Spinal cord (tissue), 10 donors: ENCODE measurements around the gene GPD1L. TPM values are rescaled to one million over a fixed set of nuclear protein-coding genes. Genes with fewer than 3 reads are reported as not detected.
A peak's percentile ranks its signal among the peaks of the same experiment; 100 is the strongest.

Experiments used
- DNase-seq, 6 donors: peaks; one replicate each; pipeline versions ENCODE4 v3.0.0 to v3.0.0-alpha.2; 2013 to 2015; ENCODE audit warnings: low spot score in 6 of 6, low read depth in 4 of 6
- H3K27ac ChIP-seq: one replicate; pipeline ENCODE4 v1.5.1; 2013; ENCODE audit warnings: low read depth, low read length, control low read depth
- H3K27me3 ChIP-seq: one replicate; pipeline ENCODE4 v1.6.1; 2013; ENCODE audit warnings: low read length; ENCODE audit not compliant: control insufficient read depth, insufficient read depth
- H3K36me3 ChIP-seq: one replicate; pipeline ENCODE4 v1.6.1; 2013; ENCODE audit warnings: low read length; ENCODE audit not compliant: control insufficient read depth, insufficient read depth
- H3K4me1 ChIP-seq: one replicate; pipeline ENCODE4 v1.6.1; 2013; ENCODE audit warnings: low read length; ENCODE audit not compliant: control insufficient read depth, insufficient read depth
- H3K4me3 ChIP-seq: one replicate; pipeline ENCODE4 v1.5.1; 2013; ENCODE audit warnings: low read depth, low read length, control low read depth
- H3K9me3 ChIP-seq: one replicate; pipeline ENCODE4 v1.6.1; 2013; ENCODE audit warnings: low read length; ENCODE audit not compliant: control insufficient read depth, insufficient read depth
- WGBS: methylation state at CpG from one replicate; pipeline ENCODE4 v1.1.5; 2013; ENCODE audit warnings: missing lambda C conversion rate; ENCODE audit not compliant: insufficient coverage; 5-methylcytosine and 5-hydroxymethylcytosine counted together
- polyA plus RNA-seq, 2 donors: library from polyadenylated mRNA; unstranded; fragments of 120-200 nt; gene quantifications; one replicate each; pipeline ENCODE4 v1.2.1, GENCODE V29; 2013; ENCODE audit not compliant: insufficient read length in 2 of 2
- total RNA-seq, 2 donors: library from RNA; depleted of rRNA in 1 of 2; stranded (reverse); fragments of 120-200 nt in 1 of 2; fragments of >200 nt in 1 of 2; gene quantifications; one replicate each; pipeline versions ENCODE4 v1.2.3 to v1.2.4, GENCODE V29; 2013 to 2014
- donor health status: healthy.

Gene GPD1L
- total and polyA plus RNA-seq, 4 donors, result 40.0 to 73.1 (median 42.8) TPM

DNA sequence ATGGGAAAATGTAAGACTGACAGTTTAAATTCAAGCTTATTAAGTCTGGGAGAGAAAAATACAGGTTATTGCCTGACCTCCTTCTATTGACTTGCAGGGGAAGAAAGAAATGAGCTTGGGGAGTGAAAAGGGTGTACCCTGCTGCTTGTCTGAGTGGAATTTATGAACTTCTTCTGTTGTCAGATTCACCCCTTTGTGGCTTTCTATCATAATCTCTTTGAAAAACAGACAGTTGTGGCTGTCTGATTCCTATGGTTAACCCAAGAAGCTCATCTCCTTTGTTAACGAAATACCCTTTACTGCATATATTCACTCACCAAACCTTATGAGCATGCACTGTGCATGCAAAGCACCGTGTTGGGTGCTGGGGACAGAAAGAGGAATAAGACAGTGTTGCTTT, 22.5 kb downstream of the GPD1L start:
- Histone ChIP-seq H3K4me3 (no peak overlapping the region), H3K36me3 (peaks cover 2% of the 10 kb centered on the region), H3K4me1 (peaks cover 5% of the 10 kb centered on the region), H3K27me3 (no peaks in the 10 kb centered on the region), H3K9me3 (no peaks in the 10 kb centered on the region), H3K27ac (no peak overlapping the region)
- no CpG with 5 or more reads among the region's 2 CpGs for WGBS
- no peak for DNase-seq

DNA sequence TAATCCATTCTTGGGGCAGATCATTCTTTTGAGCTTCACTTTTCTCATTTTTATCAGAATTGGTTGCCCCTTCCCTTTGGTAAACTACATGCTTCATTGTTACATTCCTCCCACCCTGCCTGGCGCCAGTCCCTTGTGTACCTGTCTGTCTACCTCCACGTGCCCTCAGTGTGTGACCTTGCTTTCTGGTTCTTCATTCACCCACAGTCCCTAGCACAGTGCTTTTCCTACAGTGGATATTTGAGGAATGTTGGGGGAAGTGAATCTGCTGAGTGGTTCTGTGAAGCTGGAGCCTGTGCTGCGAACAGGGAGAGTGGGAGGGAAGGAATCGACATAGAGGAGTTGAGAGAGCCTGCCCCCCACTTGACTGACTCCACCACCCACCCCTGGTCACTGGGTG, 23.4 kb downstream of the GPD1L start:
- Histone ChIP-seq H3K9me3 (no peaks in the 10 kb centered on the region), H3K36me3 (peaks cover 2% of the 10 kb centered on the region), H3K4me3 (no peak overlapping the region), H3K27ac (no peak overlapping the region), H3K4me1 (peaks cover 5% of the 10 kb centered on the region), H3K27me3 (no peaks in the 10 kb centered on the region)
- DNase-seq, result no peak
- 100% methylated on average over 1 of the region's 4 CpGs for WGBS

DNA sequence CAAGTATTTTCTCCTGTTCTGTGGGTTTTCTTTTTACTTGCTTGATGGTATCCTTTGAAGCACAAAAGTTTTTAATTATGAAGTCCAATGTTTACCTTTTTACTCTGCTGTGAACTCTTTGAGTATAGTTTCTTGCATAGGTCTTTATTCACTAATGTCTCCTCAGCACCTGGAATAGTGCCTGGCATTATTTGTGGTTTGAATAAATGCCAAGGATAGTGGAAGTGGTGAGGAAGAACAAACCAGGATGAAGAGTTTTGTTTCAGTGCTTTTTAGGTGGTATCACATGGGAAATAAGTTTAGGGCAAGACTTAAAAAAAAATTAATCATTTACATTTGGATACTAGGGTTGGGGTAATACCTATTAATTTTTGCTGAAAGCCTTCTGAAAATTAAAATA, 25.7 kb downstream of the GPD1L start:
- no peaks in the 10 kb centered on the region for H3K9me3 ChIP-seq

GRCh38 chr3:32132706-32133105, 26.3 kb downstream of the GPD1L start:
- H3K27me3 ChIP-seq, result no peaks in the 10 kb centered on the region
- H3K36me3 ChIP-seq, result peaks cover 2% of the 10 kb centered on the region
- DNase-seq, result no peak
- 100% methylated on average over 1 of the region's 2 CpGs for whole genome bisulfite sequencing
- H3K4me3 ChIP-seq, result no peak overlapping the region
- no peak overlapping the region for H3K27ac ChIP-seq
- peaks cover 1% of the 10 kb centered on the region for H3K4me1 ChIP-seq
- H3K9me3 ChIP-seq, result no peaks in the 10 kb centered on the region

More for the DNA sequence above, 25.7 kb downstream of the GPD1L start:
- no peak for DNase-seq
- no peak overlapping the region for H3K4me3 ChIP-seq
- peaks cover 2% of the 10 kb centered on the region for H3K36me3 ChIP-seq
- H3K4me1 ChIP-seq, result peaks cover 5% of the 10 kb centered on the region
- H3K27me3 ChIP-seq, result no peaks in the 10 kb centered on the region
- no peak overlapping the region for H3K27ac ChIP-seq

GRCh38 chr3:32136703-32137102, 30.3 kb downstream of the GPD1L start:
- DNase-seq, result no peak
- Histone ChIP-seq H3K36me3 (no peaks in the 10 kb centered on the region), H3K4me3 (no peak overlapping the region), H3K4me1 (peaks cover 11% of the 10 kb centered on the region), H3K27ac (no peak overlapping the region), H3K9me3 (no peaks in the 10 kb centered on the region), H3K27me3 (no peaks in the 10 kb centered on the region)
- no CpG with 5 or more reads among the region's 1 CpG for WGBS

DNA sequence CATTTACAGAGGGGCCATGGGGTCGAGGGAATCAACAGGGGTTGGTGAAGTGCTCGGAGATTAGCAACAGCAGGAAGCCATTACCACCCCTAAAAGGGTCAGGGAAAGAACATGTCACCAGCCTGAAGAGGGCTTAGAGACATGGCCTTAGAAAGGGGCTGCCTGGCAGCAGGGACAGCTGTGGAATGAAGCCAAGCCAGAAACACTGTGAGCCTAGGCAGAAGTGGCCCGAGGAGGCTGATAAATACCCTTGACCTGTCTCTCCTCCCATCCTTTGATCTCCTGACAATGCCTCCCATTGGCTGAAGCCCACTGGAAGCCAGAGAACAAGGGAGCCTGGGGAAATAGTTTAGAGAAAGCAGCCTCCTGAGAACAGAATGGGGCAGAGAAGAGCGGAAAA, 31.4 kb downstream of the GPD1L start:
- H3K4me3 ChIP-seq, result no peak overlapping the region
- peaks cover 11% of the 10 kb centered on the region for H3K4me1 ChIP-seq
- WGBS, result 41% methylated on average over 4 of the region's 4 CpGs
- no peaks in the 10 kb centered on the region for H3K27me3 ChIP-seq
- no peak for DNase-seq
- no peak overlapping the region for H3K27ac ChIP-seq
- no peaks in the 10 kb centered on the region for H3K9me3 ChIP-seq
- H3K36me3 ChIP-seq, result no peaks in the 10 kb centered on the region

GRCh38 chr3:32138545-32139104, 32.2 kb downstream of the GPD1L start:
- Histone ChIP-seq H3K9me3 (no peaks in the 10 kb centered on the region), H3K4me1 (peaks cover 11% of the 10 kb centered on the region), H3K4me3 (no peak overlapping the region), H3K36me3 (no peaks in the 10 kb centered on the region), H3K27me3 (no peaks in the 10 kb centered on the region), H3K27ac (no peak overlapping the region)
- 64% methylated on average over 3 of the region's 8 CpGs for WGBS
- peak in 1 of 6 donors; percentile 16 for DNase-seq

- WGBS, result no CpG with 5 or more reads among the region's 5 CpGs
- Histone ChIP-seq H3K27me3 (no peaks in the 10 kb centered on the region), H3K27ac (no peak overlapping the region), H3K9me3 (no peaks in the 10 kb centered on the region), H3K36me3 (no peaks in the 10 kb centered on the region), H3K4me1 (peaks cover 11% of the 10 kb centered on the region), H3K4me3 (no peak overlapping the region)
- no peak for DNase-seq
Measured at GRCh38 chr3:32140943-32141342, 34.5 kb downstream of the GPD1L start.

- Histone ChIP-seq H3K9me3 (no peaks in the 10 kb centered on the region), H3K4me1 (peaks cover 14% of the 10 kb centered on the region), H3K36me3 (no peaks in the 10 kb centered on the region), H3K27ac (no peak overlapping the region), H3K27me3 (no peaks in the 10 kb centered on the region), H3K4me3 (no peak overlapping the region)
- peak; percentile 43 to 93 (median 62) for DNase-seq
- 100% methylated on average over 4 of the region's 11 CpGs for WGBS
Measured at GRCh38 chr3:32143849-32144757, 37.7 kb downstream of the GPD1L start.

- Histone ChIP-seq H3K27ac (peak overlapping the region; percentile 1), H3K4me3 (no peak overlapping the region), H3K27me3 (no peaks in the 10 kb centered on the region), H3K4me1 (peaks cover 14% of the 10 kb centered on the region), H3K36me3 (peaks cover 10% of the 10 kb centered on the region), H3K9me3 (no peaks in the 10 kb centered on the region)
- peak in 3 of 6 donors; percentile 17 to 55 (median 54) for DNase-seq
- WGBS, result no CpG with 5 or more reads among the region's 3 CpGs
Measured at GRCh38 chr3:32146746-32147211, 40.4 kb downstream of the GPD1L start.
